ENCODE results near the gene STK16. TPM values are rescaled to one million over a fixed set of nuclear protein-coding genes. Genes with fewer than 3 reads are reported as not detected.

STK16 gene
- total and polyA plus RNA-seq, 8 donors, result 1.2 to 55.9 (median 36.4) TPM

DNA sequence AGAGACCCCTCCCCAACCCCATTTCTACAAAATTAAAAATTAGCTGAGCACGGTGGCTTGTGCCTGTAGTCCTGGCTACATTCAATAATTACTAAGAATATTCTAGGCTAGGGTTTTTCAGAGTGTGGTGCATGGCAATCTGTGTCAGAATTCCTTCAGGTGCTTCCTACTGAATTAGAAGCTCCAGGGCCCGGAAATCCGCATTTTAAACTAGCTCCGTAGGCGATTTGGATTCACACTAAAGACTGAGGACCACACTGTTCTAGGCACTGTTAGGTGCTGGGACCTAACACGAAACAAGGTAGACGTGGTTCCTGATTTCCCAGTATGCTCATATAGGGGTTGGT is 39.3 kb upstream of the STK16 start:
- no peak for DNase-seq
- no peaks in the 10 kb centered on the region for H3K27me3 ChIP-seq
- TF ChIP-seq POLR2A (IDR thresholded peaks at IDR 0.05), result no peak
- no peak for TF ChIP-seq CTCF (IDR thresholded peaks at IDR 0.05)
- TF ChIP-seq EP300 (IDR thresholded peaks at IDR 0.05), result no peak
- no peak for TF ChIP-seq POLR2AphosphoS5 (IDR thresholded peaks at IDR 0.05)
- peaks cover 23 to 33% (median 32%) of the 10 kb centered on the region in 4 donors for H3K36me3 ChIP-seq
- no peaks in the 10 kb centered on the region for H3K9me3 ChIP-seq
- H3K4me1 ChIP-seq, result peaks cover 15 to 38% (median 29%) of the 10 kb centered on the region in 4 donors
- 12 to 22% (median 13%) methylated on average over 7 of the region's 7 CpGs for WGBS, 5 donors
- intact Hi-C loops (cut with DNase I; ENCODE audit: low total_unique reads), result no loop called here
- peak overlapping the region; percentile 56 to 83 (median 64) for H3K4me3 ChIP-seq
- H3K27ac ChIP-seq, result peak overlapping the region; percentile 97 to 98 (median 97)

- peak within 1 kb of the TSS; percentile 56 to 83 (median 64) for H3K4me3 ChIP-seq
- WGBS, 5 donors, result 0 to 3% (median 1%) methylated on average over 19 to 76 of the region's 76 CpGs
- H3K36me3 ChIP-seq, result peaks cover 24 to 36% (median 36%) of the 10 kb centered on the region in 4 donors
- intact Hi-C loops (cut with DNase I; ENCODE audit: low total_unique reads), result no loop called here
- H3K4me1 ChIP-seq, result peaks cover 15 to 36% (median 30%) of the 10 kb centered on the region in 4 donors
- no peaks in the 10 kb centered on the region for H3K27me3 ChIP-seq
- peak within 1 kb of the TSS; percentile 97 to 98 (median 97) for H3K27ac ChIP-seq
- TF ChIP-seq EP300 (IDR thresholded peaks at IDR 0.05) (no peak), POLR2AphosphoS5 (IDR thresholded peaks at IDR 0.05) (peak; percentile 99), CTCF (IDR thresholded peaks at IDR 0.05) (peak in 1 of 7 experiments; percentile 30), POLR2A (IDR thresholded peaks at IDR 0.05) (peak in 2 of 4 donors; percentile 84 to 88)
- no peaks in the 10 kb centered on the region for H3K9me3 ChIP-seq
- DNase-seq, result peak; percentile 97 to 98
Measured at GRCh38 chr2:219206328-219207133, 38.7 kb upstream of the STK16 start, which contains the start of gene ZFAND2B. TSS of gene ZFAND2B (plus strand) at chr2:219206782. CDS start at chr2:219206988, 206 bp downstream.

DNA sequence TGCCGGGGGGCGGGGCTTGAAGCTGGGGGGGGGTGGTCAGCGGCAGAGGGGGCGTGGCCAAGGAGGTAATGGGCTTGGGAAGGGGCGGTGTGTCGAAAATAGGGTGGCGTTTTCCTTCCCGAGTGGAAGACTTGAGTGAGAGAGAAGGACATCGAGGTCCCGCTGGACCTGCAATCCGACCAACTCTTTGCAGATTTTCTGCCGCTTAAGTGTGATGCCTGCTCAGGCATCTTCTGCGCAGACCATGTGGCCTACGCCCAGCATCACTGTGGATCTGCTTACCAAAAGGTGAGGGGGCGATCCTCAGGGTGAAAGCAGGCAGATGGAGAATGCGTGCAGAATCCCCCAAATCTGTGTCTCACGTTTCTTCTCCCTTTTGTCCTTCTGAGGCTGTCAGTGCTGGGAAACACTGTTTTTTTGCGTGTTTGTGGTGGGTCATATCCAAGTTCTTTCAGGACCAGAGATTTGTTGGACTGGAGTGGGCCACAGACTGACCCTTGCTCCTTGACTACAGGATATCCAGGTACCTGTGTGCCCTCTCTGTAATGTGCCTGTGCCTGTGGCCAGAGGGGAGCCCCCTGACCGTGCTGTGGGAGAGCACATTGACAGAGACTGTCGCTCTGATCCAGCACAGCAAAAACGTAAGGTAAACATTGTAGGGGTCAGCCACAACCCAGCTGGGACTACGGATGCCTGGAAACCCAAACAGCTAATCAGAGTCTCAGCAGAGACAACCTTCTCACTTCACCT is 38.0 kb upstream of the STK16 start:
- no peak for TF ChIP-seq EP300 (IDR thresholded peaks at IDR 0.05)
- TF ChIP-seq CTCF (IDR thresholded peaks at IDR 0.05), result no peak
- no peak for TF ChIP-seq POLR2AphosphoS5 (IDR thresholded peaks at IDR 0.05)
- no peak for TF ChIP-seq POLR2A (IDR thresholded peaks at IDR 0.05)
- Histone ChIP-seq H3K36me3 (peaks cover 28 to 42% (median 41%) of the 10 kb centered on the region in 4 donors), H3K27me3 (no peaks in the 10 kb centered on the region), H3K4me3 (peak overlapping the region; percentile 56 to 83 (median 64)), H3K4me1 (peaks cover 15 to 34% (median 25%) of the 10 kb centered on the region in 4 donors), H3K27ac (peak overlapping the region; percentile 96 to 98 (median 97)), H3K9me3 (no peaks in the 10 kb centered on the region)
- intact Hi-C loops (cut with DNase I; ENCODE audit: low total_unique reads), result no loop called here
- 7 to 14% (median 11%) methylated on average over 19 to 22 of the region's 22 CpGs for WGBS, 5 donors
- DNase-seq, result no peak

All from stomach (tissue), 9 donors.